Neural cell (in vitro differentiated cells): ENCODE measurements around the gene LYRM2. TPM values are rescaled to one million over a fixed set of nuclear protein-coding genes. Genes with fewer than 3 reads are reported as not detected.

Experiments used
- H2AFZ ChIP-seq: fragments of 200-600, 300-800 bp; sonication (generic), shearing (Covaris generic); 2 replicates; pipeline ENCODE4 v1.6.0; 2014; ENCODE audit warnings: low read depth, mild to moderate bottlenecking, antibody characterized with exemption, low read length, moderate library complexity
- H3F3A ChIP-seq: fragments of 200-600 bp; shearing (Covaris generic); 2 replicates; pipeline ENCODE4 v1.6.1; 2016; ENCODE audit warnings: mild to moderate bottlenecking, moderate library complexity, mixed read lengths, antibody characterized with exemption, low read length; ENCODE audit not compliant: insufficient read depth, poor library complexity, severe bottlenecking
- H3K27ac ChIP-seq: fragments of 200-600, 300-800 bp; sonication (generic), shearing (Covaris generic); 2 replicates; pipeline ENCODE4 v1.5.1; 2014; ENCODE audit warnings: mild to moderate bottlenecking, low read length, moderate library complexity
- H3K27me3 ChIP-seq: fragments of 300-800, 200-600 bp; sonication (generic), shearing (Covaris generic); 2 replicates; pipeline ENCODE4 v1.6.0; 2014; ENCODE audit warnings: mild to moderate bottlenecking, low read depth, low read length, moderate library complexity; ENCODE audit not compliant: insufficient read depth
- H3K36me3 ChIP-seq: fragments of 300-800, 200-600 bp; sonication (generic), shearing (Covaris generic); 2 replicates; pipeline ENCODE4 v1.5.1; 2014; ENCODE audit warnings: mild to moderate bottlenecking, antibody characterized with exemption, low read length, moderate library complexity; ENCODE audit not compliant: insufficient read depth
- H3K4me2 ChIP-seq: fragments of 300-800, 200-600 bp; sonication (generic), shearing (Covaris generic); 2 replicates; pipeline ENCODE4 v1.6.0; 2014; ENCODE audit warnings: mild to moderate bottlenecking, low read length
- H3K4me3 ChIP-seq: fragments of 300-800, 200-600 bp; sonication (generic), shearing (Covaris generic); 2 replicates; pipeline ENCODE4 v1.5.1; 2014; ENCODE audit warnings: mild to moderate bottlenecking, low read length, moderate library complexity
- H3K79me2 ChIP-seq: fragments of 200-600 bp; shearing (Covaris generic); replicated peaks from 2 replicates; pipeline ENCODE4 v1.6.0; 2014; ENCODE audit warnings: mild to moderate bottlenecking, low read length, moderate library complexity; ENCODE audit not compliant: insufficient read depth
- H3K9ac ChIP-seq: fragments of 300-800, 200-600 bp; sonication (generic), shearing (Covaris generic); 2 replicates; pipeline ENCODE4 v1.6.1; 2016; ENCODE audit warnings: mild to moderate bottlenecking, low read length, mixed read lengths
- H3K9me2 ChIP-seq: fragments of 200-600 bp; shearing (Covaris generic); 2 replicates; pipeline ENCODE4 v1.6.1; 2016; ENCODE audit warnings: mild to moderate bottlenecking, low read length, mixed read lengths; ENCODE audit not compliant: insufficient read depth
- H3K9me3 ChIP-seq: fragments of 200-600, 300-800 bp; sonication (generic), shearing (Covaris generic); 2 replicates; pipeline ENCODE4 v1.6.1; 2016; ENCODE audit warnings: mild to moderate bottlenecking, mixed run types, low read length, moderate library complexity, mixed read lengths
- H4K20me1 ChIP-seq: fragments of 200-600 bp; shearing (Covaris generic); 2 replicates; pipeline ENCODE4 v1.6.1; 2016; ENCODE audit warnings: mild to moderate bottlenecking, mixed run types; ENCODE audit not compliant: insufficient read depth
- CTCF ChIP-seq: fragments of 450-650 bp; IDR thresholded peaks from 2 replicates; pipeline ENCODE4 v1.5.1; 2014; ENCODE audit warnings: antibody characterized with exemption, mild to moderate bottlenecking, moderate library complexity; ENCODE audit not compliant: poor library complexity, severe bottlenecking
- EP300 ChIP-seq: fragments of 450-650 bp; conservative IDR thresholded peaks from 2 replicates; pipeline ENCODE4 v1.6.1; 2014; ENCODE audit warnings: antibody characterized with exemption, mild to moderate bottlenecking, moderate library complexity; ENCODE audit not compliant: poor library complexity, severe bottlenecking
- EZH2 ChIP-seq: fragments of 200-600, 300-800 bp; shearing (Covaris generic), sonication (generic); IDR thresholded peaks from 2 replicates; pipeline ENCODE4 v1.6.1; 2014; ENCODE audit warnings: antibody characterized with exemption, low read length, borderline replicate concordance, mild to moderate bottlenecking; ENCODE audit not compliant: insufficient read depth, poor library complexity, severe bottlenecking
- MXI1 ChIP-seq: fragments of 450-650 bp; conservative IDR thresholded peaks from 2 replicates; pipeline ENCODE4 v1.6.1; 2014; ENCODE audit warnings: antibody characterized with exemption, mild to moderate bottlenecking; ENCODE audit not compliant: poor library complexity, severe bottlenecking
- POLR2AphosphoS5 ChIP-seq: IDR thresholded peaks from 2 replicates; pipeline ENCODE4 v1.6.1; 2012
- RAD21 ChIP-seq: fragments of 450-650 bp; conservative IDR thresholded peaks from 2 replicates; pipeline ENCODE4 v1.6.1; 2014; ENCODE audit warnings: antibody characterized with exemption, mild to moderate bottlenecking, moderate library complexity
- REST ChIP-seq: IDR thresholded peaks from 2 replicates; pipeline ENCODE4 v1.6.1; 2012; ENCODE audit warnings: borderline replicate concordance
- SMC3 ChIP-seq: fragments of 450-650 bp; conservative IDR thresholded peaks from 2 replicates; pipeline ENCODE4 v1.6.1; 2014; ENCODE audit warnings: antibody characterized with exemption, mild to moderate bottlenecking, moderate library complexity; ENCODE audit not compliant: poor library complexity
- TAF1 ChIP-seq: IDR thresholded peaks from 2 replicates; pipeline ENCODE4 v1.6.1; 2012; ENCODE audit warnings: low read depth
- polyA plus RNA-seq: library from polyadenylated mRNA; depleted of rRNA; stranded (reverse); fragments of >200 nt; gene quantifications from 2 replicates; pipeline ENCODE4 v1.2.3, GENCODE V29; 2014

Gene LYRM2
- polyA plus RNA-seq, 1 donor from 2014 or later: 25.5 TPM

DNA sequence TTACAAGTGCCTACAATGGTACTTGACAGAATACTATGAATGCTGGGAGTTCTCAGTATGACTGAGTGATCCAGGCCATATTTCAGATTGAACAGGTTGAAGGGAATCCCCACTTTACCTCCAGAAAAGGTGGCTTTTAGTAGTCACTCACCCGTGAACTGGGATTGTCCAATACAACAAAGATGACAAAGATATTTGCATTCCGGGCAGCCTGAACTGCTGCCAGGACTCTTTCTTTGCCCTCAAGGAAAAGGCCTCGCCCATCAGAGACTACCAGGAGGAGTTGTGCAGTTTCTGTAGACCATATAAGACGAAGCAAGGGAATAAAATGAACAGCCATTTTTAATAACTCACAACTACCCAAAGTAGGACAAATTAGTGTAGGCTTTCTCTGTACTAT lies 6.3 kb upstream of the LYRM2 start:
- H4K20me1 ChIP-seq: no peaks in the 10 kb centered on the region
- H3K9ac ChIP-seq: no peak overlapping the region
- H3K27ac ChIP-seq: no peak overlapping the region
- TF ChIP-seq SMC3 (no peak), RAD21 (no peak), CTCF (no peak), MXI1 (no peak), REST (no peak), EP300 (no peak), EZH2 (no peak), POLR2AphosphoS5 (no peak), TAF1 (no peak)
- no peak overlapping the region for H3K4me2 ChIP-seq
- no peak overlapping the region for H2AFZ ChIP-seq
- no peak overlapping the region for H3K4me3 ChIP-seq
- H3K9me2 ChIP-seq: no peaks in the 10 kb centered on the region
- H3F3A ChIP-seq: no peaks in the 10 kb centered on the region
- no peaks in the 10 kb centered on the region for H3K9me3 ChIP-seq
- peaks cover 5% of the 10 kb centered on the region for H3K36me3 ChIP-seq
- H3K79me2 ChIP-seq: peaks cover 6% of the 10 kb centered on the region
- H3K27me3 ChIP-seq: no peaks in the 10 kb centered on the region

DNA sequence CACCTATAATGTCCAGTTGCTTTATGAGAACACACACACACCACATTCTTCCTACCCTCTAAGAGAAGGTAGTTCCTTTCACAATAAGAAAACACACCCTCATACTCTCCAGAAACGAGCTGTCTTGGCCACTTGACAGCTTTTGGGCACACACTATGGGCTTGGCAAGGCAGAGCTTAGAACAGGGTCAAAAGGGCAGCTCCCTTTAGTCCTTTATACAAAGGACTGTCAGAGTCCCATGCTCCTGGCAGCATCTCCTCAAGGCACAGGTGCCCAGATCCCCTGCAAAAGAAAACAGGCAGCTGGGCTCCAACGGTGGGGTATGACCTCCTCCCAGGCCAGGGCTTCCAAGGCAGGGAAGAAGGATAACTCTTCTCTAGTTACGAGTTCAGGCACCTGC lies 4.9 kb upstream of the LYRM2 start:
- H3K4me3 ChIP-seq: no peak overlapping the region
- H3K9ac ChIP-seq: no peak overlapping the region
- no peak overlapping the region for H3K27ac ChIP-seq
- no peak overlapping the region for H3K4me2 ChIP-seq
- H4K20me1 ChIP-seq: no peaks in the 10 kb centered on the region
- no peaks in the 10 kb centered on the region for H3K9me3 ChIP-seq
- no peaks in the 10 kb centered on the region for H3K9me2 ChIP-seq
- H2AFZ ChIP-seq: no peak overlapping the region
- H3F3A ChIP-seq: no peaks in the 10 kb centered on the region
- no peak for TF ChIP-seq EP300
- TF ChIP-seq POLR2AphosphoS5: no peak
- no peak for TF ChIP-seq MXI1
- TF ChIP-seq TAF1: no peak
- no peak for TF ChIP-seq EZH2
- TF ChIP-seq SMC3: no peak
- TF ChIP-seq CTCF: no peak
- no peak for TF ChIP-seq RAD21
- TF ChIP-seq REST: no peak
- H3K36me3 ChIP-seq: peaks cover 5% of the 10 kb centered on the region
- peaks cover 13% of the 10 kb centered on the region for H3K79me2 ChIP-seq
- no peaks in the 10 kb centered on the region for H3K27me3 ChIP-seq
